Kidney epithelial cell (primary cell): ENCODE results near the gene CCDC88C. TPM values are rescaled to one million over a fixed set of nuclear protein-coding genes. Genes with fewer than 3 reads are reported as not detected.
A peak's percentile ranks its signal among the peaks of the same experiment; 100 is the strongest.

Source experiments
- DNase-seq: peaks from one replicate; pipeline ENCODE4 v3.0.0-alpha.2; 2010; ENCODE audit warnings: low read depth
- H3K27me3 ChIP-seq: 2 replicates; pipeline ENCODE4 v1.6.0; 2011; ENCODE audit warnings: low read length; ENCODE audit not compliant: control insufficient read depth, insufficient read depth
- H3K36me3 ChIP-seq: 2 replicates; pipeline ENCODE4 v1.5.1; 2011; ENCODE audit warnings: low read length; ENCODE audit not compliant: control insufficient read depth, insufficient read depth
- H3K4me3 ChIP-seq: 2 replicates; pipeline ENCODE4 v1.5.1; 2011; ENCODE audit warnings: low read depth, mild to moderate bottlenecking, control low read depth, low read length
- CTCF ChIP-seq: IDR thresholded peaks from 2 replicates; pipeline ENCODE4 v1.5.1; 2011; ENCODE audit warnings: mild to moderate bottlenecking, moderate library complexity, low read length, control low read depth, inconsistent platforms; ENCODE audit not compliant: insufficient read depth, poor library complexity, severe bottlenecking
- total RNA-seq: library from RNA; depleted of rRNA; stranded (reverse); fragments of >200 nt; gene quantifications from 2 replicates; pipeline ENCODE4 v1.2.3, GENCODE V29; 2015

The CCDC88C gene
- total RNA-seq, 1 donor from 2014 or later, result 22.4 TPM

- Histone ChIP-seq H3K27me3 (no peaks in the 10 kb centered on the region), H3K36me3 (no peaks in the 10 kb centered on the region), H3K4me3 (no peak overlapping the region)
- TF ChIP-seq CTCF, result peak; percentile 27
- DNase-seq, result no peak
These were observed 100.0 kb downstream of the CCDC88C start for GRCh38 chr14:91317381-91318308.

- TF ChIP-seq CTCF, result no peak
- no peaks in the 10 kb centered on the region for H3K27me3 ChIP-seq
- DNase-seq, result no peak
- H3K4me3 ChIP-seq, result no peak overlapping the region
- no peaks in the 10 kb centered on the region for H3K36me3 ChIP-seq
These were observed 100.9 kb downstream of the CCDC88C start for GRCh38 chr14:91316761-91317160.

GRCh38 chr14:91315844-91316267 lies 101.8 kb downstream of the CCDC88C start:
- no peak for DNase-seq
- H3K36me3 ChIP-seq, result no peaks in the 10 kb centered on the region
- no peaks in the 10 kb centered on the region for H3K27me3 ChIP-seq
- TF ChIP-seq CTCF, result no peak
- no peak overlapping the region for H3K4me3 ChIP-seq

- H3K36me3 ChIP-seq, result no peaks in the 10 kb centered on the region
- no peak overlapping the region for H3K4me3 ChIP-seq
- H3K27me3 ChIP-seq, result no peaks in the 10 kb centered on the region
- DNase-seq, result no peak
- TF ChIP-seq CTCF, result no peak
These were observed 103.8 kb downstream of the CCDC88C start for GRCh38 chr14:91313852-91314251.

GRCh38 chr14:91313154-91313850 lies 104.3 kb downstream of the CCDC88C start:
- DNase-seq, result no peak
- no peak for TF ChIP-seq CTCF
- Histone ChIP-seq H3K36me3 (no peaks in the 10 kb centered on the region), H3K27me3 (no peaks in the 10 kb centered on the region), H3K4me3 (no peak overlapping the region)

GRCh38 chr14:91311284-91311662 lies 106.3 kb downstream of the CCDC88C start:
- DNase-seq, result no peak
- H3K27me3 ChIP-seq, result no peaks in the 10 kb centered on the region
- H3K36me3 ChIP-seq, result peaks cover 2% of the 10 kb centered on the region
- no peak for TF ChIP-seq CTCF
- H3K4me3 ChIP-seq, result no peak overlapping the region
